Type B pancreatic cell (in vitro differentiated cells): ENCODE results near the gene DPCD. TPM values are rescaled to one million over a fixed set of nuclear protein-coding genes. Genes with fewer than 3 reads are reported as not detected.

Source experiments
- DNase-seq: peaks from one replicate; pipeline ENCODE4 v3.0.0; 2021; ENCODE audit warnings: mixed read lengths; ENCODE audit not compliant: unreplicated experiment; ENCODE audit errors: extremely low spot score
- H3K27ac Mint-ChIP-seq: 2 replicates; pipeline ENCODE4 v1.8.0; 2021; ENCODE audit warnings: mild to moderate bottlenecking, mixed read lengths
- H3K27me3 Mint-ChIP-seq: 2 replicates; pipeline ENCODE4 v1.8.0; 2021; ENCODE audit warnings: mixed read lengths
- H3K36me3 Mint-ChIP-seq: 2 replicates; pipeline ENCODE4 v1.8.0; 2021; ENCODE audit warnings: mixed read lengths
- H3K4me1 Mint-ChIP-seq: one replicate; pipeline ENCODE4 v1.8.0; 2021; ENCODE audit warnings: mixed read lengths; ENCODE audit not compliant: unreplicated experiment
- H3K4me3 Mint-ChIP-seq: 2 replicates; pipeline ENCODE4 v1.8.0; 2021; ENCODE audit warnings: mild to moderate bottlenecking, mixed read lengths
- H3K9me3 Mint-ChIP-seq: 2 replicates; pipeline ENCODE4 v1.8.0; 2021; ENCODE audit warnings: mixed read lengths
- CTCF ChIP-seq: fragments of 200-600 bp; sonication (generic); conservative IDR thresholded peaks from 2 replicates; pipeline ENCODE4 v1.5.0; 2021; ENCODE audit warnings: antibody characterized with exemption, mild to moderate bottlenecking
- total RNA-seq: library from RNA; stranded (reverse); gene quantifications from 2 replicates; pipeline ENCODE4 v1.2.1, GENCODE V29; 2021; ENCODE audit warnings: low replicate concordance

DPCD gene
- total RNA-seq, 1 donor from 2014 or later = 32.3 TPM

GRCh38 chr10:101619983-101620382, 31.9 kb downstream of the DPCD start:
- no peak for DNase-seq
- no peak overlapping the region for H3K4me3 Mint-ChIP-seq
- peaks cover 8% of the 10 kb centered on the region for H3K4me1 Mint-ChIP-seq
- H3K9me3 Mint-ChIP-seq = no peaks in the 10 kb centered on the region
- no peak overlapping the region for H3K27ac Mint-ChIP-seq
- peaks cover 23% of the 10 kb centered on the region for H3K36me3 Mint-ChIP-seq
- H3K27me3 Mint-ChIP-seq = no peaks in the 10 kb centered on the region
- TF ChIP-seq CTCF = no peak

- TF ChIP-seq CTCF = no peak
- DNase-seq = no peak
- peaks cover 18% of the 10 kb centered on the region for H3K36me3 Mint-ChIP-seq
- no peaks in the 10 kb centered on the region for H3K9me3 Mint-ChIP-seq
- peaks cover 4% of the 10 kb centered on the region for H3K4me1 Mint-ChIP-seq
- no peak overlapping the region for H3K27ac Mint-ChIP-seq
- H3K27me3 Mint-ChIP-seq = no peaks in the 10 kb centered on the region
- H3K4me3 Mint-ChIP-seq = no peak overlapping the region
Measured at GRCh38 chr10:101623528-101623927, 35.4 kb downstream of the DPCD start.

- Mint-ChIP-seq H3K27ac (no peak overlapping the region), H3K4me3 (no peak overlapping the region), H3K36me3 (peaks cover 18% of the 10 kb centered on the region), H3K9me3 (no peaks in the 10 kb centered on the region), H3K4me1 (peaks cover 4% of the 10 kb centered on the region), H3K27me3 (no peaks in the 10 kb centered on the region)
- no peak for DNase-seq
- TF ChIP-seq CTCF = no peak
Measured at GRCh38 chr10:101624526-101625102, 36.5 kb downstream of the DPCD start.

- Mint-ChIP-seq H3K4me1 (peaks cover 4% of the 10 kb centered on the region), H3K9me3 (no peaks in the 10 kb centered on the region), H3K4me3 (no peak overlapping the region), H3K36me3 (peaks cover 18% of the 10 kb centered on the region), H3K27me3 (no peaks in the 10 kb centered on the region), H3K27ac (no peak overlapping the region)
- DNase-seq = no peak
- no peak for TF ChIP-seq CTCF
Measured at GRCh38 chr10:101625821-101626412, 37.8 kb downstream of the DPCD start.

GRCh38 chr10:101629837-101630632, 41.9 kb downstream of the DPCD start:
- Mint-ChIP-seq H3K27ac (no peak overlapping the region), H3K36me3 (peaks cover 16% of the 10 kb centered on the region), H3K27me3 (no peaks in the 10 kb centered on the region), H3K9me3 (no peaks in the 10 kb centered on the region), H3K4me1 (peaks cover 4% of the 10 kb centered on the region), H3K4me3 (no peak overlapping the region)
- DNase-seq = no peak
- no peak for TF ChIP-seq CTCF
